Adrenal gland (tissue), 5 donors: ENCODE results near the gene ZNF618.

Experiments used
- POLR2A ChIP-seq, 2 donors: fragments of 450-650 bp; IDR thresholded peaks; one replicate each; pipeline ENCODE4 v1.6.1; 2017; ENCODE audit warnings: antibody characterized with exemption in 2 of 2, mild to moderate bottlenecking in 2 of 2, moderate library complexity in 1 of 2
- TF ChIP-seq, protein P1 (sequence below), 6 experiments: fragments of 450-650 bp in 4 of 6; fragments of 200-600 bp in 2 of 6; sonication (generic) in 1 of 6; IDR thresholded peaks; 1 replicate in 5 of 6; 2 replicates in 1 of 6; pipeline versions ENCODE4 v1.5.1 to v1.8.0; 2016 to 2021; ENCODE audit warnings: antibody characterized with exemption in 6 of 6, mild to moderate bottlenecking in 2 of 6, moderate library complexity in 1 of 6
- donor health status: DM: no; HTN: no; CAD: no.

DNA sequence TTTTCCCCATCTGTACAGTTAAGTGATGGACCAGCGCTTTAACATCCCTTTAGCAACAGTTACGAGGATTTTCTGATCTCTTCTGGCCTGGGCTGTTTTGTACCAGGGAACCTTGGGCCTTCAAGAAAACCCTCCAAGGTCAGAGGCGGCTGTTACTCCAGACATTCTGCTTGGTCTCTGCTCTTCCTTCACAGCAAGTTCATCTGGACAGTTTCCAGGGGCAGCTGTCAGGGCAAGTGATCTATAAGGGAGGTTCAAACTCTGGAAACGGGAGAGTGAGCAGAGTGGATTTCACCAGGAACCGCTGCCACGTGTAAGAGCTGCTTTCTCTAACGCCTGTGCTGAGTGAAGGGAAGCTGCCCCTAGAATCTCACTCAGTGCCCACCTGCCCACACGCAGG, 36.7 kb downstream of the ZNF618 start:
- TF ChIP-seq, protein P1, sequence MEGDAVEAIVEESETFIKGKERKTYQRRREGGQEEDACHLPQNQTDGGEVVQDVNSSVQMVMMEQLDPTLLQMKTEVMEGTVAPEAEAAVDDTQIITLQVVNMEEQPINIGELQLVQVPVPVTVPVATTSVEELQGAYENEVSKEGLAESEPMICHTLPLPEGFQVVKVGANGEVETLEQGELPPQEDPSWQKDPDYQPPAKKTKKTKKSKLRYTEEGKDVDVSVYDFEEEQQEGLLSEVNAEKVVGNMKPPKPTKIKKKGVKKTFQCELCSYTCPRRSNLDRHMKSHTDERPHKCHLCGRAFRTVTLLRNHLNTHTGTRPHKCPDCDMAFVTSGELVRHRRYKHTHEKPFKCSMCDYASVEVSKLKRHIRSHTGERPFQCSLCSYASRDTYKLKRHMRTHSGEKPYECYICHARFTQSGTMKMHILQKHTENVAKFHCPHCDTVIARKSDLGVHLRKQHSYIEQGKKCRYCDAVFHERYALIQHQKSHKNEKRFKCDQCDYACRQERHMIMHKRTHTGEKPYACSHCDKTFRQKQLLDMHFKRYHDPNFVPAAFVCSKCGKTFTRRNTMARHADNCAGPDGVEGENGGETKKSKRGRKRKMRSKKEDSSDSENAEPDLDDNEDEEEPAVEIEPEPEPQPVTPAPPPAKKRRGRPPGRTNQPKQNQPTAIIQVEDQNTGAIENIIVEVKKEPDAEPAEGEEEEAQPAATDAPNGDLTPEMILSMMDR (IDR thresholded peaks at IDR 0.05), result no peak
- no peak for TF ChIP-seq POLR2A (IDR thresholded peaks at IDR 0.05)
